ENCODE measurements around the gene BRD3.
A peak's percentile ranks its signal among the peaks of the same experiment; 100 is the strongest.
"Not testable (repeated sequence)": the region's sequence is repeated elsewhere in the genome, so short reads cannot be mapped to it uniquely, and the experiment has no call there.

Gene BRD3

GRCh38 chr9:133992780-133993634, 74.8 kb downstream of the BRD3 start:
- DNase-seq (ENCODE audit: low read depth): peak; percentile 51

DNA sequence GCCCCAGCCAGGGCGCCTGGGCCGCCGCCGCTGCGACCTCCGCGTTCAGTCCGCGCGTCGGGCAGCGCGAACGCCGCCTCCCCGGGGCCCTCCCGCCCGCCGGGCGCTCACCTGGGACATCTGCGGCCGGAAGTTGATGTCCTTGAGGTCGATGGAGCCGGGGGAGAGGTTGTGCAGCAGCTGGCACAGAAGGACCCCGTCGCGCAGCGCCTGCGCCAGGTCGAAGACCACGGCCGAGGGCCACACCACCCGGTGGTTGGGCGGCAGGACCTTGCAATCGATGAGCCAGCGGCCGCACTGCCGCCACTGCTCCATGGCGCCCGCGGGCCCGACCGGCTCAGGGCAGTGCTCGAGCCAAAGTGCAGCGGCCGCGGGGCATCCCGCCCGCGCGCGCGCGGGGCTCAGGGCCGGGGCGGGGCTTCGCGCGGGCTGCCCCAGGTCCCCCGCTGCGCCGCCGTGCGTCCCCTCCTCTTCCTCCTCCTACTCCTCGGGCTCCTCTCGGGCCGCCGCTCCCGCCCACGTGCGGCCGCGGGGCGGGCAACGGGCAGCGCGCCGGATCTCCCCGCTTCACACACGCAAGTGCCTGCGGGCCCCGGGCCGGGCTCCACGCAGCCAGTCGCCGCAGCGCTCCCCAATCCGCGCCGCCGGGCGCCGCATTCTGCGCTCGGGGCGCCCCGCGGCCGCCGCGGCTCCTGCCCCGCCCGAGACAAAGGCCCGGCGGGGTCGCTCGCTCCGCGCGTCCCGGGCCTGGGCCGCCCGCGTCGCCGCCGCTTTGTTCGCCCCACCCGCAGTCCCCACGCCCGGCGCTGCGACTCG, 75.7 kb downstream of the BRD3 start, which contains the start of gene VAV2:
VAV2 (minus strand) TSS at position 361 of the 816 bp plus-strand sequence; CDS start at position 315, 46 bp downstream.
- no peak for DNase-seq (ENCODE audit: low read depth)

DNA sequence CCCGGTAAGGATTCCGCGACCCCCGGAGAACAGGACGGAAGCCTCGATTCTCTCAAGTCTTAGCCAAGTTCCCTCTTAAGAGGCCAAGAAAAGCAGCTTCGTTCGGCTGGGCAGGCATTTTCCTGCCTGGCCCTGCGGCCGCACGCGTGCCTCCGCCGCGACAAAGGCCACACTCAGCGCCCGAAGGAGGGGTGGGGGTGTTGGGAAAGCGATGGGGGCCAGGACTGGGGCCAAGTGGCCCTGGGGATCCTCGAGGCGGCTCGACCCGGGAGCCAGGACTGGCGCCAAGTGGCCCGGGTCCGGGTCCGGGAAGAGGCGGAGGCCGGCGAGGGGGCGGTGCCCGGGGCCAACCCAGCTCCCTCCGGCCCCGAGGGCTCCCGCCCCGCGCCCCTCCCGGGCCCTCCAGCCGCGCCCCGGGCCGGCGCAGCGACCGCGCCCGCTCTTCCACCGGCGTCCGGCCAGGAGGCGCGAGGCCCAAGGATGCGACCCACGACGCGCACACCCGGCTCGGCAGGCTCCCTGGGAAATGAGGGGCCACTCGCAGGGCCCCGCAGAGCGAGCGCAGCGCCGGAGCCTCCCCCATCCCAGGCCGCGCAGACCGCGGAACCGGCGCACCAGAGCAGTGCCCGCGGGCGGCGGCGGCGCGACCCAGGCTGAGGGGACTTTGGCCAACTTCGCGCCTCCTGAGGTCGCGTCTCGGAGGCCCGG, 76.5 kb downstream of the BRD3 start:
- no peak for DNase-seq (ENCODE audit: low read depth)

DNA sequence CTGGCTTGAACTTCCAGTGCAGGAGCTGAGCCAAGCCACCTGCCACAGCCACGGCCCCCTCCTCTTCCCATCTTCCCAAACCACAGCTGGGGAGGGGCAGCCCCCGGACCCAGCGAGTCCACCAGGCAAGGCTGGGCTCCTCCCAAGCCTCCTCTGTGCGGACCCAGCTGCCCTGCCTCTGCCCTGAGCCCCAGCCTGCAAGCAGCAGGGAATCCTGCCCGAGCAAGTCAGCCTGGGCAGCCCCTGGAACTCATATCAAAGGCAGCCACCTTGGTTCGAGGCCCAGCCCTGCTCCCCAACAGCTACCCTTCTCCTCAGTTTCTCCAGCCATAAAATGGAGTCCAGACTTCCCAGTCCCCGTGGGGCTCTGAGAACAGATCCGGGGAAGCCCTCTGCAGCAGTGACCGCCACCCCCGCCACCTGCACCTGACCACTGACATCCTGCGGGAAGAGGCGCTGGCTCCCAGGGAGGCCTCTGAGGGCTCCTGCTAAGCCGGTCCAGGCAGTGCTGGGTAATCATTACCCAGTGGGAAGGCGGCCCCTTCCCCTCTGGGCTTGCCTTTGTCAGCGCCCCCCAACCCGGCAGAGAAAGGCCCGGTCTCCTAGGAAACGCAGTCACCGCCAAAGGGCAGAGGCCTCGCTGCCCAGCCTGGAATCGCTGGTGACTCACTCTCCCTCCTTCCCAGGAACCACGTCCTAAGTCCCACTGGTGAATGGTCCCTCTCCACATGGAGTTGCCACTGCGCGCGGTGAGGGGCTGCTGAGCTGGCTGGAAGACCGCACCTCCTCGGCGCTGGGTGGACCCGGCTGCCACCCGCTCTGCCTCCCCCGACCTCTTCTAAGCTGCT, 77.2 kb downstream of the BRD3 start:
- DNase-seq (ENCODE audit: low read depth): no peak

- no peak for DNase-seq (ENCODE audit: low read depth)
Measured at GRCh38 chr9:133989625-133990365, 78.0 kb downstream of the BRD3 start.

DNA sequence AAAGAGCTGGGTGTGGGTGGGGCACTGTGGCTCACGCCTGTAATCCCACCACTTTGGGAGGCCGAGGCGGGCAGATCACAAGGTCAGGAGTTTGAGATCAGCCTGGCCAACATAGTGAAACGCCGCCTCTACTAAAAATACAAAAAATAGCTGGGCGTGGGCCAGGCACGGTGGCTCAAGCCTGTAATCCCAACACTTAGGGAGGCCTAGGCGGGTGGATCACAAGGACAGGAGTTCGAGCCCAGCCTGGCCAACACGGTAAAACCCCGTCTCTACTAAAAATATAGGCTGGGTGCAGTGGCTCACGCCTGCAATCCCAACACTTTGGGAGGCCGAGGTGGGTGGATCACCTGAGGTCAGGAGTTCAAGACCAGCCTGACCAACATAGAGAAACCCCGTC, 79.1 kb downstream of the BRD3 start:
- DNase-seq (ENCODE audit: low read depth): not testable (repeated sequence)

DNA sequence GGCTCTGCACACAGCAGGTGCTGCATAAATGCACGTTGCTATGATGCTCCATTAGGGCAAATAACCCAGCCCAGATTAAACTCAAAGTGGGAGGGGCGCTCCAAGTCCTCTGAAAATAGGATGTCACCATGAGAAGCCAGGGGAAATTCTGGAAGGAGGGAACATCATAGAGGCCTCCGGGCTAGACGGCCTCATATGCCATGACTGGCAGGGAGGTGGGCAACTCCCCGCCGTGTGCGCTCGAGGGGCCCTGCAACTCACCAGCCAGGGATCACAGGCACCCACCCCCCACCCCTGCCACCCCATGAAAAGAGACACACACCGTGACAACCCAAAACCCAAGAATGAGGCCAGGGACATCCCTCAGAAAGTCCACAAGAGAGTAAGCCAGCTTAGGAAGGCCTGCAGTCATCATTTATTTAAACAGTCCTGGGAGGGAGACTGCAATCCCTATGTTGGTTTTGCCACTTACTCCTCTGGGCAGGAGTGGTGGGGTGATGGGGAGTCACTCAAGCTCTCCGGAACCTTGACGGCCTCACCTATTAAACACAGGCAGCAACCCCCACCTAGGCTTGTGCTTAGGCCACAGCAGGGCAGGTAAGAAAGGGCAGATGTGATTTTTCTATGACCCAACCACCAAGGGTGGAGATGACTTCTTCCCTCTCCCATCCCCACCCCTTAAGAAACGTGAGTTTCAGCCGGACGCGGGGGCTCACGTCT, 79.7 kb downstream of the BRD3 start:
- no peak for DNase-seq (ENCODE audit: low read depth)

- no peak for DNase-seq (ENCODE audit: low read depth)
Measured at GRCh38 chr9:133987446-133987788, 80.4 kb downstream of the BRD3 start.

DNA sequence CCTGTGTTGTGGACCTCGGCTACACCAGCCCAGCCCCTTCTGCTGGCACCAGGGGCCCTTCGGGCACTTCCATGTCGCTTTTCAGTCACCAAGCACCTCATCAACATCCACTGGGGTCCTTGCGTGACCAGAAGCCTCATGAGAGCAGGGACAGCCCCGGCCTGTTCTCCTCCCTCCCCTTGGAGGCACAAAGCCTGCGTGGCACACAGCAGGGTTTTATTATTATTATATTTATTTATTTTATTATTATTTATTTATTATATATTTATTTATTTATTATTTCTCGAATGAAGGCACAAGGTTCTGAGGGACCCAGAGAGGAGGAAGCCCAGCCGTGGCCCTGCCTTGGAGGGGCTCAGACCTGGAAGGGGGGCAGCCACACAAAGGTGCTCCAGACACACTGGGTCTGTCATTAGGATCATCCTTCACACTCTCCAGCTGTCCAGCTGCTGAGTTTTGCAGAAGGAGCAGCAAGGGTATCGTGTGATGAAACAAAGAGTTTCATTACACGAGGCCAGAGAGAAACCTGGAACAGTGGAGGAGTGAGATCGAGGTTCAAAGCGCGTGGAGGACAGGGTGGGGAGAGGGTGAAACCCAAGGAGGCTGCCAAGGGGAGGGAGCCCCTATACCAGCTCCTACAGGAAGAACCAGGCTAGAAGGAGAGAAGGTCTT, 80.9 kb downstream of the BRD3 start:
- no peak for DNase-seq (ENCODE audit: low read depth)

GRCh38 chr9:133986061-133986460, 81.8 kb downstream of the BRD3 start:
- DNase-seq (ENCODE audit: low read depth): no peak

- DNase-seq (ENCODE audit: low read depth): no peak
Measured at GRCh38 chr9:133982971-133983720, 84.7 kb downstream of the BRD3 start.

DNA sequence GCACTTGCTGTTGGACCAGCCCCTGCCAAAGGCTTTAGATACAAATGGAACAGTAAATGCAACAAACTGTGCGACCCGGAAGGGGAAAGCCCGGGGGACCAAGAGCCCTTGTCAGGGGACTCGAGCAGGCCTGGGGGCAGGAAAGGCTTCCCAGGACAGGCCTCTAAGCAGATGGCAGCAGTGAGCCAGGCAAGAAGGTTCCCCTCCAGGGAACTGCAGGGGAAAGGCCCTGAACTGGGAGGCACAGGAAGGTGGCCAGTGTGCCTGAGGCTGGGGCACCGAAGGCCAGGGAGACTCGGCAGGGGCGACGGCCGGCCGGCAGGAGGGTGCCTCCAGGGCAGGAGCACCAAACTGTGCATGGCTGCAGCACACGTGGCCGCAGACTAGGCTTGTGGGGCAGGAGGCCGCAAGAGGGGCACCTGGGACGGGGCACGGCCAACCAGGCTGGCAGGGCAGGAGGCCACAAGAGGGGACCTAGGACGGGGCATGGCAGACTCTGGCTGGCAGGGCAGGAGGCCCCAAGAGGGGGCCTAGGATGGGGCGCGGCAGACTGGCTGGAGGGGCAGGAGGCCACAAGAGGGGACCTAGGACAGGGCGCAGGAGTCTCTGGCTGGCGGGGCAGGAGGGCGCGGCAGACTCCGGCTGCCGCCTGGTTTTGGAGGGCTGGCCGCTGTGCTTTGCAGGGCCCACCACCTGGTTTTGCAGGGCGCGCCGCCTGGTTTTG, 85.7 kb downstream of the BRD3 start:
- no peak for DNase-seq (ENCODE audit: low read depth)

DNA sequence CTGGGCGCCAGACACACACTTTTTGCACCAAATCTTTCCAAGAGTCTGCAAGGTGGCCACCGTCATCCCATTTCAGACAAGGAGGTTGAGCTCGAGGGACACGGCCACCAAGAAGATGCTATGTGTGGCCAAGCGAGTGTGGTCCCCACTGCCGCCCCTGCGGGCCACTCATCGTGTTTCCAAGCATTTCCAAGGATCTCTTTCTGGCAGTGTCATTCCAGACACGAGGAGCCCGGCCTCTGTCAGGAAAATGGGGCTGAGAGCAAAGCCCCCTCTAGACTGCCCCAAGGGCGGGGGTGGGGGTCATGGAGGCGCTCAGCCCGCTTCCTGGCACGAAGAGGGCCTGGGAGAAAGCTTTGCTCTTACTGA, 86.3 kb downstream of the BRD3 start:
- DNase-seq (ENCODE audit: low read depth): no peak

- no peak for DNase-seq (ENCODE audit: low read depth)
Measured at GRCh38 chr9:133980864-133981588, 86.8 kb downstream of the BRD3 start.

All from T-helper 22 cell (primary cell).